DMS53 treated with DMSO at 0.1 percent for 48 hours (cell line): ENCODE data around the gene EXOSC2.

Experiments used
- DNase-seq: peaks from one replicate; lab custom pipeline; 2025; ENCODE audit not compliant: unreplicated experiment; lab: John Stamatoyannopoulos, UW

The EXOSC2 gene

GRCh38 chr9:130732136-130732535 is 38.6 kb downstream of the EXOSC2 start:
- DNase-seq: peak; percentile 72

DNA sequence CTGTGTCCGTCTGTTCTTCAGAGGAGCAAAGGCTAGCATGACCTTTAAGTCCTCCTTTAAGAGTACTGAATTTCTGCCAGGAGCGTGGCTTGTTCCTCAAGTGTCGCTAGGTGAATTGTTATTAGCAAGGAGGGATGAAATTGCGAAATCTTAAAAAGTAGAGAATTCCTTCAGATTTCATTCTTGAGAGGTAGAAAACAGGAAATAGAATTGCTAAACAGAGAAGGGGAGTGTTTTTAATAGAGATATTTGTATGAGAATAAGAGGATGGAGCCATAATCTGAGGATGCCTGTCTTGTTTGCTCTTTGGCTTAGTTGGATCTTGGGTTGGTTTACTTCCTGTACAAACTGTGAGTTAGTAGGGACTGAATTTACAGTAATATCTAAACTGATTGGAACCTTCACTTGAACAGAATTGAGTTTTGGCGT is 39.2 kb downstream of the EXOSC2 start:
- no peak for DNase-seq

- no peak for DNase-seq
Measured at GRCh38 chr9:130735566-130735965, 42.0 kb downstream of the EXOSC2 start.

DNA sequence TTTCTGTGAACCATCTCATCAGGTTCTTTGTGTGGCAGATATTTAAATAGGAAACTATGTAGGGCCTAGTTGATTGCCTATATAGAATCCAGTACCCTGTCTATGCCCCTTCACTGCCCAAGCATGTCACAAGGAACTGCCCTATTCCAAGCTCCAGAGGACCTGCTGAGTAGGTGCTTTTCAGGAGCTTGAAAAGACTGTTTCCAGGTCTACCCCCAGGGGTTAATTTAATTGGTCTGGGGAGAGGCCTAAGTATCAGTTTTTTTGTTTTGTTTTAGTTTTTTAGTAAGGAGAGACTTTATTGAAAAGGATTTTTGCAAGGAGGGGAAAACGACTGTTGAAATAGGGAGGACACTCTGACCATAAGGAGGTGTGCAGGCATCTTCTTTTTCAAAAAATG is 43.3 kb downstream of the EXOSC2 start:
- DNase-seq: no peak

GRCh38 chr9:130738281-130738680 is 44.7 kb downstream of the EXOSC2 start:
- no peak for DNase-seq

DNA sequence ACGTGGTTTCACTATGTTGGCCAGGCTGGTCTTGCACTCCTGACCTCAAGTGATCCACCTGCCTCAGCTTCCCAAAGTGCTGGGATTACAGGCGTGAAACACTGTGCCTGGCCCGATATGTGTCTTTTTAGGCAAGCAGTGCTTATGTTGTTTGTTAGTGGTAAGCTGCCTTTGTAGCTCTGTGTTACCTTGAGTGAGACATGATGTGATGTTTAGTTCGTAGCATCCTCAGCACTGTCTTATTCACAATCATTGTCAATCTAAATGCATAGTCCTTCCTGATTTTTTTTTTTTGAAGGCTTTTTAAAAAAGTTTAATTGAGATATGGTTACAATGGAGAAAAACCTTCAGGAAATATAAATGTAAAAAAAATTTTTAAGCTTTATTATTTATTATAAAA is 45.5 kb downstream of the EXOSC2 start:
- DNase-seq: no peak

DNA sequence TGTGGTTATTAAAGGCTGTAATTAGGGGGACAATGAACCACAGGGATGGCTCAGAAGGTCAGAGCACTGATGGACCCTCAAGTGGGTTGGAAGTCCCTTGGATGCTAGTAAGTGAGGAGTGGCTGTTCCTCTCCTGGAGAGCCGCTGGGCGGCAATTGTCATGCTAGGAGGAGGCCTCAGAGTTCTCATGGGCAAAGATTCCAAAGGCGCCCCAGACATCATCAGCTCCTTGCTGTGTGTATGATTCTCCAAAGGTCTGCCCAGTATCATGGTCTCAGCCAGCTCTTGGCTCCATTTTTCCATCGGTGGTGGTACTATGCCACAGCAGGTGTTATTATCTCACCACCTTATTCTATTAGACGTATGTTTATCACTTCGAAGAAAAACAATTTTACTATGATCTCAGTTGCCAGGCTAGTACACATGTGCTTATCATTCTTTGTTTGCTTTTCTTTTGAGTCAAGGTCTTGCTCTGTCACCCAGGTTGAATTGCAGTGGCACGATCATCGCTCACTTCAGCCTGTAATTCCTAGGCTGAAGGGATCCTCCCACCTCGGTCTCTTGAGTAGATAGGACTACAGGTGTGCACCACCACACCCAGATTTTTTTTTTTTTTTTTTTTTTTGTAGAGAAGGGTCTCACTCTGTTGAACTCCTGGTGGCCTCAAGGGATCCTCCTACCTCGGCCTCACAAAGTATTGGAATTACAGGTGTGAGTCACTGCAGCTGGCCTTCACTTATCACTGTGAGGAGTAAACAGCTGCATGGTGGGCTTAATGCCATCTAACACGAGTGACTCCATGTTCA is 46.8 kb downstream of the EXOSC2 start:
- DNase-seq: no peak

GRCh38 chr9:130741024-130741305 is 47.4 kb downstream of the EXOSC2 start:
- no peak for DNase-seq

- no peak for DNase-seq
Measured at GRCh38 chr9:130741831-130742449, 48.4 kb downstream of the EXOSC2 start.

DNA sequence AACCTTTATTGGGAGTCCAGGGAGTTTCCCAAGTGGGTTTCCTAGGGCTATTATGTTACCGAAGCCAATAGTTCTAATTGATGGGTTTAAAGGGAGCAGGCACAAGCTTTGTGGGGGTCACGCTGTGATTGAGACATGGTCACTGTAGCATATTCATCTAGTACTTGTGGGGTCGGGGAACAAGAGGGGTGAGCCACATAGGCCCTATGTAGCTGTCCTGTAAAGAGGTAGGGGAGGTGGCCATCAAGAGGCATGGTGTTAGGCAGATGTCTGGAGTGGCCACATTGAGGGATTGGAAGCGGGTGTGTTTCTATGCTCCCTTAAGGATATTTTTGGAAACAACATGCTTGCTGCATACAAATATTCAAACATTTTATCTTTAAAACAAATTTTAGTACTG is 50.1 kb downstream of the EXOSC2 start:
- no peak for DNase-seq

- DNase-seq: no peak
Measured at GRCh38 chr9:130745210-130745800, 51.7 kb downstream of the EXOSC2 start.

- no peak for DNase-seq
Measured at GRCh38 chr9:130745829-130746228, 52.2 kb downstream of the EXOSC2 start.

GRCh38 chr9:130746434-130747212 is 53.0 kb downstream of the EXOSC2 start:
- no peak for DNase-seq

DNA sequence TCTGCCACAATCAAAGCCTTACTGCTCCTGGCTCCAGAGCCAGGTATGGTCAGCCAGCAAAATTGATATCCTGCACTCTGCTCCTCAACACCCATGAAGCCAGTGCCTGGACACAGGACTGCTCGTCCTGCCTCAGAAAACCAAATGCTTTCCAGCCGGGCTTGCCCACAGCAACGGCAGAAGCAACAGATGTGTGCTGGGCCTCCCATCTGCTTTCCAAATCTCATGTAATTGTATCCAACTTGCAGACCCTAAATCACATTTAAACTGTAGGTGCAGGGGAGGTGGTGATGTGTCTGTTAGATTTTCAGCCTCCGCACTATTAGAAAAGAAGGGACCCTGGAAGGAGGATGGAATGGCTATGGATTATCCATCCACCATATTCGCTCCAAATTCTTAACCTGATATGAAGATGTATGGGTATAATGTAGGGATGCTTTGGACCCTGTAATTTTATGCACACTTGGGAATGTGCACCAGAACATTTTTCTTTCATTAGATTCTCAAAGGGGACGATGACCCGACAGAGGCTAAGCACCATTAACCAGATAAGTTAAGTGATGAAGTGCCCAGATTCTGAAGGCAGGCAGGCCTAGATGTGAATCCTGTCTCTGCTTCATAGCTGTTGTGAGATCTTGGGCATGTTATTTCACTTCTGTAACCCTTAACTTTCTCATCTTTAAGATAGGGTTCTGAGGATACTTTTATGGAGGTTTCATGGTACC is 58.2 kb downstream of the EXOSC2 start:
- no peak for DNase-seq
